K562 (cell line): ENCODE results near the gene MC2R. TPM values are rescaled to one million over a fixed set of nuclear protein-coding genes. Genes with fewer than 3 reads are reported as not detected.
A peak's percentile ranks its signal among the peaks of the same experiment; 100 is the strongest.

Source experiments
- ATAC-seq: fragments of 200-7000 bp; cut with Tn5 transposase; 3 replicates; pipeline ENCODE4 v1.9.1; 2020; ENCODE audit warnings: moderate library complexity
- BruUV-seq: library from RNA; stranded (reverse); fragments of 400-500 nt; replicated peaks from 2 replicates; lab custom pipeline; 2021; lab: Mats Ljungman, UMichigan
- CTCF ChIA-PET: fragments of 300-600 bp; formaldehyde crosslinking; extraction: SDS; loops from one replicate; lab custom pipeline; 2021; ENCODE audit warnings: low intra/inter-chr PET ratio; lab: Yijun Ruan, JAX
- POLR2A ChIA-PET: fragments of 300-600, 350-650 bp; sonication (Branson Sonifier 250); formaldehyde crosslinking; extraction: SDS; loops from one replicate; lab custom pipeline; 2021; ENCODE audit warnings: antibody characterized with exemption, inconsistent platforms; lab: Yijun Ruan, JAX
- DNase-seq, 4 experiments: peaks; one replicate each; pipeline versions ENCODE4 v3.0.0 to v3.0.0-alpha.2; 2011 to 2018; ENCODE audit warnings: low spot score in 3 of 4, mixed read lengths in 3 of 4; ENCODE audit errors: extremely low read depth in 1 of 4
- FAIRE-seq: peaks from 2 replicates; lab custom pipeline; 2011; peaks lifted over from hg19 to GRCh38; lab: Jason Lieb, UNC
- H2AFZ ChIP-seq: 2 replicates; pipeline ENCODE4 v1.6.0; 2011; ENCODE audit warnings: low read depth, low read length, control low read depth, inconsistent platforms
- H3K27ac ChIP-seq: fragments of 200-600 bp; 3 replicates; pipeline ENCODE4 v1.8.0; 2011; ENCODE audit warnings: low read depth, mild to moderate bottlenecking, control low read depth, inconsistent platforms, low read length, moderate library complexity, mixed read lengths; ENCODE audit errors: extremely low read depth
- H3K27me3 ChIP-seq, 2 experiments: fragments of 300-600 bp in 1 of 2; 2 replicates in 1 of 2; 3 replicates in 1 of 2; pipeline versions ENCODE4 v1.6.0 to v1.8.0; 2011; ENCODE audit warnings: inconsistent platforms in 2 of 2, low read length in 2 of 2, mild to moderate bottlenecking in 1 of 2, mixed read lengths in 1 of 2, moderate library complexity in 1 of 2; ENCODE audit not compliant: control insufficient read depth in 2 of 2, insufficient read depth in 2 of 2
- H3K36me3 ChIP-seq: fragments of 300-600 bp; 3 replicates; pipeline ENCODE4 v1.8.0; 2011; ENCODE audit warnings: mild to moderate bottlenecking, low read length, inconsistent platforms; ENCODE audit not compliant: control insufficient read depth, insufficient read depth
- H3K4me1 ChIP-seq, 2 experiments: fragments of 200-600 bp in 1 of 2; replicated peaks in 1 of 2; 2 replicates in 1 of 2; 3 replicates in 1 of 2; pipeline versions ENCODE4 v1.5.1 to v1.8.0; 2011; ENCODE audit warnings: inconsistent platforms in 2 of 2, low read length in 2 of 2, mild to moderate bottlenecking in 1 of 2, mixed read lengths in 1 of 2, moderate library complexity in 1 of 2; ENCODE audit not compliant: control insufficient read depth in 2 of 2, insufficient read depth in 2 of 2
- H3K4me2 ChIP-seq: 2 replicates; pipeline ENCODE4 v1.6.1; 2011; ENCODE audit warnings: low read length, control low read depth, inconsistent platforms, mixed read lengths; ENCODE audit not compliant: insufficient read depth
- H3K4me3 ChIP-seq: fragments of 200-600 bp; sonication (generic), shearing (Covaris generic); 2 replicates; pipeline ENCODE4 v1.5.1; 2016; ENCODE audit warnings: control low read depth, inconsistent platforms
- H3K79me2 ChIP-seq: fragments of 200-600 bp; 3 replicates; pipeline ENCODE4 v1.8.0; 2011; ENCODE audit warnings: low read length, inconsistent platforms; ENCODE audit not compliant: control insufficient read depth, insufficient read depth
- H3K9ac ChIP-seq, 2 experiments: 2 replicates each; pipeline versions ENCODE4 v1.6.0 to v1.6.1; 2011; ENCODE audit warnings: low read depth in 2 of 2, low read length in 2 of 2, control low read depth in 1 of 2, inconsistent platforms in 1 of 2, mild to moderate bottlenecking in 1 of 2, mixed read lengths in 1 of 2; ENCODE audit not compliant: insufficient read depth in 1 of 2
- H3K9me1 ChIP-seq: one replicate; pipeline ENCODE4 v1.6.0; 2011; ENCODE audit warnings: inconsistent platforms, mild to moderate bottlenecking, low read length, moderate library complexity; ENCODE audit not compliant: control insufficient read depth, insufficient read depth
- H3K9me3 ChIP-seq: replicated peaks from 2 replicates; pipeline ENCODE4 v1.5.1; 2011; ENCODE audit warnings: low read depth, low read length, inconsistent platforms; ENCODE audit not compliant: control insufficient read depth, insufficient read depth
- H4K20me1 ChIP-seq: replicated peaks from 2 replicates; pipeline ENCODE4 v1.6.1; 2011; ENCODE audit warnings: low read length, inconsistent platforms, mixed read lengths; ENCODE audit not compliant: control insufficient read depth, insufficient read depth
- ATF1 ChIP-seq, 2 experiments: fragments of 450-650 bp in 1 of 2; IDR thresholded peaks; 2 replicates each; pipeline ENCODE4 v1.6.1; 2016; ENCODE audit warnings: missing compliant biosample characterization in 1 of 2, missing genetic modification characterization in 1 of 2
- REST ChIP-seq, 2 experiments: fragments of 450-650 bp; formaldehyde crosslinking in 1 of 2; IDR thresholded peaks; 2 replicates each; pipeline versions ENCODE4 v1.4.0 to v1.6.1; 2014 to 2020; ENCODE audit warnings: mild to moderate bottlenecking in 2 of 2, borderline replicate concordance in 1 of 2, low read depth in 1 of 2
- WGBS: fragments of 100-300 bp; shearing (Covaris generic); methylation state at CpG from one replicate; pipeline ENCODE4 v1.1.6; 2016; ENCODE audit warnings: low coverage, mixed read lengths; ENCODE audit not compliant: insufficient coverage; ENCODE audit errors: missing lambda C conversion rate; 5-methylcytosine and 5-hydroxymethylcytosine counted together
- in situ Hi-C: fragments of 300-500 bp; cut with MboI; formaldehyde crosslinking; loops from 4 replicates; pipeline ENCODE4 v1.15.0; 2018; ENCODE audit warnings: inconsistent platforms, mixed read lengths
- intact Hi-C: fragments of 100-400 bp; cut with micrococcal nuclease; formaldehyde crosslinking; loops from 2 replicates; pipeline ENCODE4 v1.14.2; 2022
- polyA plus RNA-seq, 8 experiments: library from polyadenylated mRNA; depleted of rRNA in 4 of 8; stranded (reverse) in 5 of 8; unstranded in 3 of 8; fragments of >200 nt; fragmentation: Nextera tagmentation in 2 of 8; fragmentation: Illumina TruSeq in 1 of 8; extraction: Ambion mirVana in 2 of 8; extraction: Trizol in 1 of 8; gene quantifications; 2 replicates each; pipeline versions ENCODE4 v1.2.1 to v1.2.3, GENCODE V29; 2011 to 2014; ENCODE audit warnings: inconsistent platforms in 1 of 8, missing spikeins in 1 of 8
- total RNA-seq, 7 experiments: library from RNA; depleted of rRNA in 6 of 7; stranded (reverse); fragments of >200 nt in 6 of 7; fragmentation: Illumina TruSeq in 2 of 7; extraction: Trizol in 2 of 7; gene quantifications; 2 replicates each; pipeline versions ENCODE4 v1.2.1 to v1.2.3, GENCODE V29; 2011 to 2021; ENCODE audit warnings: low replicate concordance in 1 of 7

The MC2R gene
- total and polyA plus RNA-seq, 9 of the 15 experiments (the other 6 are each of a cell fraction or from before 2014, with no cell fraction given) = not detected

GRCh38 chr18:13900633-13901032 lies 14.7 kb downstream of the MC2R start:
- H3K4me2 ChIP-seq = no peak overlapping the region
- in situ Hi-C loops (no loop called here), intact Hi-C loops (no loop called here)
- H3K4me1 ChIP-seq = no peaks in the 10 kb centered on the region
- TF ChIP-seq REST (IDR thresholded peaks at IDR 0.05; ENCODE audit: borderline replicate concordance) (peak; percentile 47), REST (CRISPR knock-in tag; IDR thresholded peaks at IDR 0.05; ENCODE audit: low read depth) (no peak), ATF1 (CRISPR knock-in tag; IDR thresholded peaks at IDR 0.05) (no peak), ATF1 (tag; IDR thresholded peaks at IDR 0.05) (no peak)
- no peaks in the 10 kb centered on the region for H4K20me1 ChIP-seq
- no peaks in the 10 kb centered on the region for H3K79me2 ChIP-seq
- H3K36me3 ChIP-seq = no peaks in the 10 kb centered on the region
- no peaks in the 10 kb centered on the region for H3K9me1 ChIP-seq
- no peak overlapping the region for H3K9ac ChIP-seq
- H3K9me3 ChIP-seq = no peaks in the 10 kb centered on the region
- DNase-seq (no peak), ATAC-seq (no peak), FAIRE-seq (no peak)
- 7% methylated on average over 1 of the region's 1 CpG for WGBS
- H2AFZ ChIP-seq = no peak overlapping the region
- no peak overlapping the region for H3K4me3 ChIP-seq
- no TSS peak for BruUV-seq
- POLR2A ChIA-PET = no interaction called here
- CTCF ChIA-PET = no interaction called here
- no peak overlapping the region for H3K27ac ChIP-seq
- no peaks in the 10 kb centered on the region for H3K27me3 ChIP-seq
